Fibroblast of pulmonary artery (primary cell): ENCODE measurements around the gene MRPS22.
A peak's percentile ranks its signal among the peaks of the same experiment; 100 is the strongest.

Source experiments
- DNase-seq: peaks from one replicate; pipeline ENCODE4 v3.0.0-alpha.2; 2010; ENCODE audit warnings: low read depth
- H3K4me3 ChIP-seq: replicated peaks from 2 replicates; pipeline ENCODE4 v1.5.1; 2011; ENCODE audit warnings: low read depth, mild to moderate bottlenecking, control low read depth, low read length, moderate library complexity
- CTCF ChIP-seq: IDR thresholded peaks from 2 replicates; pipeline ENCODE4 v1.5.1; 2011; ENCODE audit warnings: mild to moderate bottlenecking, control low read depth, low read length, inconsistent platforms; ENCODE audit errors: missing control alignments

Gene MRPS22

GRCh38 chr3:139307072-139307491 is 36.7 kb upstream of the MRPS22 start:
- no peak for DNase-seq
- TF ChIP-seq CTCF = no peak
- H3K4me3 ChIP-seq = no peak overlapping the region

- no peak overlapping the region for H3K4me3 ChIP-seq
- no peak for TF ChIP-seq CTCF
- DNase-seq = no peak
These were observed 35.9 kb upstream of the MRPS22 start for GRCh38 chr3:139307601-139308555.

DNA sequence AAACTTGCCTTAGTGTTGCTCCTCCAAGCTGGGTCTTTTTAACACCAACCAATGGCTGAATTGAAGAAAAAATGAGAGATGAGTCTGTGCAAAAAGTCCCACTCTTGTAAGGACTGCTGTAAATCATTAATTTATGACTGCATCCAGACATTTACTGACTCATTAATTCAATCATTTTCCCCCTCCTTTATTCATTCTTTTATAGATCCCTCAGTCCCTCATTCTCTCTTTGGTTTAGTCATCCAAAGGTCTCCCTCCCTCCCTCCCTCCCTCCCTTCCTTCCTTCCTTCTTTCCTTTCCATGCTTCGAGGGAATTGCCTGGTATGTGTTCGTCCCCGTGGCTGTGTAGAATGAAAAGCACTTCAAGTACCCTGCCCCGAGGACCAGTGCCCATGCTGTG is 35.3 kb upstream of the MRPS22 start:
- no peak overlapping the region for H3K4me3 ChIP-seq
- no peak for TF ChIP-seq CTCF
- no peak for DNase-seq

- no peak overlapping the region for H3K4me3 ChIP-seq
- no peak for TF ChIP-seq CTCF
- DNase-seq = no peak
These were observed 34.7 kb upstream of the MRPS22 start for GRCh38 chr3:139309061-139309591.

DNA sequence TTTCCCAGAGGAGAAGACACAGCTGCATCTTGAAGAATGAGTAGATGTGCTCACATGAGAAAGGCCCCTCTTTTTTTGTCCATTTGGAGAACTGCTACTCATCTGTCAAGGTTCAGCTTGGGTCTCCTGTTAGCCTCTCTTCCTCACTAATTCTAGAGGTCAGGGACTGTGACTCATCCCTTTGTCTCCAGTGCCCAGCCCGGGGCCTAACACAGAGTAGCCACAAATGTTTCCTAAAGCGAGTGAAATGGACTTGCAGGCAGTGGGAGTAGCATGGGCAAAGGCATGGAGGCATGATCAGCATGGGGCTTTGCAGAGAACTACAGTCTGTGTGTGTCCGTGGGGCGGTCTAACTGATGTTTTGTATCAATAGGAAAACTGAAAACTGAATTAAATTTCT is 33.9 kb upstream of the MRPS22 start:
- peak; percentile 30 for DNase-seq
- no peak overlapping the region for H3K4me3 ChIP-seq
- no peak for TF ChIP-seq CTCF

- H3K4me3 ChIP-seq = no peak overlapping the region
- no peak for TF ChIP-seq CTCF
- DNase-seq = peak; percentile 84
These were observed 33.3 kb upstream of the MRPS22 start for GRCh38 chr3:139310474-139310933.

GRCh38 chr3:139311557-139311956 is 32.3 kb upstream of the MRPS22 start:
- no peak for DNase-seq
- no peak for TF ChIP-seq CTCF
- no peak overlapping the region for H3K4me3 ChIP-seq
